ENCODE data around the gene RAPGEF6.

RAPGEF6 gene

DNA sequence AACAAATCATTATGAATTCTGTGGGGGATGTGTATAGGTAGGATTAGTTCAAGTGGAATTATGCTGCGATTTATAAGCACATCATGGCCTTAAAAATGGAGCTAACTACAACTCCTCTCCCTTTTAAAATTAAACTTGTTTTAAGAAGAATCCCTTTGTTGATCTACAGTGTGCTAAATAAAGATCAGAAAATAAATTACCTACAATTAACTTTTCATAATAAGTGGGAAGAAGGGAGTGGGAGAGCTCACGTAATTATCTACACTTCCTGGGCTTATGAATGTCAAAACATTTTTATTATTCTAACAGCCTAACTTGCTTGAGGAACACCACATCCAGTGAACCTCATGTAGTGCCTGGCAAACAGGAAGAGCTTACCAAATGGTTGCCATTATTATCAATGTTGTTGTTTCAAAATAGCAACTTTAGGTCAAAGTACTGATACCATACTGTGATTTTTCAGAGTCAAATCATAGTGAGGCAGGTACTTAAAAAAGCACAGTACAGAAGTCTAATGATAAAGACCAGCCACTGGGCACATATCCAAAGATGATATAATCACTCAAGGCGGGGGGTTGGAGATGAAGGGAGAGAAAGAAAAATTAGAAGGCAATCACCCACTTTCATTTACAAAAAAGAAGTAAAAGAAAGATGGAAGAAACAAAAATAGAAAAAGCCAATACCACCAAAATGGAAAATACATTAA is 174.0 kb downstream of the RAPGEF6 start:
- 100% methylated on average over 1 of the region's 3 CpGs for WGBS
- H3K4me1 ChIP-seq (ENCODE audit: insufficient read depth, low read length), result no peaks in the 10 kb centered on the region
- H3K36me3 ChIP-seq (ENCODE audit: insufficient read depth, low read length), result peaks cover 29% of the 10 kb centered on the region

DNA sequence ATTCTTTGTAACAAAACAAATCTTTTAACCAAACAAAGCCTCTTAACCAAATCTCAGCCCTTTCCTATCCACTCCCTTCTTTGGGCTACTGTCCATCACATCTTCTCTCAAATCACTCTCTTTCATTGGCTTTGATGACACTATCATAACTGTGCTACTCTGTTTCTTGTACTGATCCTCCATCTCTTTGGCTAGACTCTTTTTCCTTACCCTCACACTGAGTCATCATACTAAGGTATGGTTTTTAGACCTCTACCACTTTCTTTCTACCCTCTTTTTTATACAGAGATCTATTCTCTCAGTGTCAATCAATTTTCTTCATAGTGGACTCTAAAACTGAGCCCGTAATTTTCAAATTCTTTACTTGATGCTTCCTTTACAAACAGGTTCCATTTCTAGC is 174.9 kb downstream of the RAPGEF6 start:
- WGBS, result 94% methylated on average over 1 of the region's 1 CpG
- Histone ChIP-seq H3K9me3 (ENCODE audit: insufficient read depth, low read depth, low read length) (peaks cover 4% of the 10 kb centered on the region), H3K36me3 (ENCODE audit: insufficient read depth, low read length) (peaks cover 38% of the 10 kb centered on the region), H3K27me3 (ENCODE audit: insufficient read depth, low read length) (no peaks in the 10 kb centered on the region), H3K9ac (ENCODE audit: low read depth, low read length) (no peak overlapping the region), H3K4me3 (ENCODE audit: low read length) (no peak overlapping the region), H3K4me1 (ENCODE audit: insufficient read depth, low read length) (no peaks in the 10 kb centered on the region), H3K27ac (ENCODE audit: low read depth, low read length) (no peak overlapping the region)

More for the DNA sequence above, 174.0 kb downstream of the RAPGEF6 start:
- no peak overlapping the region for H3K9ac ChIP-seq (ENCODE audit: low read depth, low read length)
- H3K9me3 ChIP-seq (ENCODE audit: insufficient read depth, low read depth, low read length), result no peaks in the 10 kb centered on the region
- H3K27me3 ChIP-seq (ENCODE audit: insufficient read depth, low read length), result no peaks in the 10 kb centered on the region
- H3K27ac ChIP-seq (ENCODE audit: low read depth, low read length), result no peak overlapping the region
- H3K4me3 ChIP-seq (ENCODE audit: low read length), result no peak overlapping the region

DNA sequence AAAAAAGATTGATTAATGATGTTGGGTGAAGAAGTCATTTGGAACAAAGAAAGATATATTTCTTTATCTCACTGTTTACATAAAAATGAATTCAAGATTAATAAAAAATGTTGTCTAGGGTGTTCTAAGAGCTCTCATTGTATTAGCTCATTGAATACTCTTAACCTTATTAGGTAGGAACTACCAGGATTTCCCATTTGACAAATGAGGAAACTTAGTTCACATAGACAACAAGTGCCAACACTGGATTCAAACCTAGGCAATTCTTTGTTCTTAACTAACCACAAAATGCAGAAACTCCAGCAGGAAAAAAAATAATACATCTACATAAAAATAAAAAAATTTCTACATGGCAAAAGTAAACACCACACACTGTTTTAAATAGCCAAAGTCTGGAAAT is 175.8 kb downstream of the RAPGEF6 start:
- Histone ChIP-seq H3K4me1 (ENCODE audit: insufficient read depth, low read length) (no peaks in the 10 kb centered on the region), H3K36me3 (ENCODE audit: insufficient read depth, low read length) (peaks cover 42% of the 10 kb centered on the region), H3K4me3 (ENCODE audit: low read length) (no peak overlapping the region), H3K27me3 (ENCODE audit: insufficient read depth, low read length) (no peaks in the 10 kb centered on the region), H3K9me3 (ENCODE audit: insufficient read depth, low read depth, low read length) (peaks cover 4% of the 10 kb centered on the region), H3K27ac (ENCODE audit: low read depth, low read length) (no peak overlapping the region), H3K9ac (ENCODE audit: low read depth, low read length) (no peak overlapping the region)

DNA sequence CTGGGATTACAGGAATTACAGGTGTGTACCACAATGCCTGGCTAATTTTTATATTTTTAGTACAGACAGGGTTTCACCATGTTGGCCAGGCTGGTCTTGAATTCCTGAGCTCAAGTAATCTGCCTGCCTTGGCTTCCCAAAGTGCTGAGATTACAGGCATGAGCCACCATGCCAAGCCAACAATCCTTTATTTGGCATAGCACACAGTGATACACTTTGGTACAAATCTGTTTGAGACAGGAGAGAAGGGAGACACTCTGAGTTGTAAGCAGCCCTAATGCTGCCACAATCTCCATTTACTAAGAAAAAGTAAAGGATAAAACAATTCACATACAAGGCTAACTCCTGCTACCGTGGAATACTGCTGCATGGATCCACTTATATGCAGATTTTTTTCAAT is 177.8 kb downstream of the RAPGEF6 start:
- WGBS, result 96% methylated on average over 1 of the region's 1 CpG
- H3K4me3 ChIP-seq (ENCODE audit: low read length), result no peak overlapping the region
- H3K27me3 ChIP-seq (ENCODE audit: insufficient read depth, low read length), result no peaks in the 10 kb centered on the region
- H3K27ac ChIP-seq (ENCODE audit: low read depth, low read length), result no peak overlapping the region
- H3K4me1 ChIP-seq (ENCODE audit: insufficient read depth, low read length), result no peaks in the 10 kb centered on the region
- no peak overlapping the region for H3K9ac ChIP-seq (ENCODE audit: low read depth, low read length)
- H3K9me3 ChIP-seq (ENCODE audit: insufficient read depth, low read depth, low read length), result peaks cover 4% of the 10 kb centered on the region
- H3K36me3 ChIP-seq (ENCODE audit: insufficient read depth, low read length), result peaks cover 40% of the 10 kb centered on the region

DNA sequence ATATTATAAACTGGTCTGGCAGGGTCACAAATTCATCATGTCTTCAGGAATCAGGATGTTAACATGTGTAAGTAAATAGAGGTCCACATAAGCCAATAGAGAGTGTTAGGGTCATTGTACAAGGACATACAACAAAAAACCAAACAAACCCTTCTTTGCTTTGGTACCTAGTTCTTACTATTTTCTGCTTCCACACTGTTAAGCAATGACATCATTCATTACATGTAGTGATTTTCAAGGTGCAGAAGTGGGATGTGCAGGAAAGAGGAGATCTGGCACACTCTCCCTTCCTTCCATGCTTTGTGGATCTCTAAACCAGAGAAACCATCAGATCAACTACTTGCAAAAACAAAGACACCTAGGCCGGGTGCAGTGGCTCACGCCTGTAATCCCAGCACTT is 184.1 kb downstream of the RAPGEF6 start:
- Histone ChIP-seq H3K9ac (ENCODE audit: low read depth, low read length) (no peak overlapping the region), H3K27ac (ENCODE audit: low read depth, low read length) (no peak overlapping the region), H3K27me3 (ENCODE audit: insufficient read depth, low read length) (no peaks in the 10 kb centered on the region), H3K4me3 (ENCODE audit: low read length) (no peak overlapping the region), H3K9me3 (ENCODE audit: insufficient read depth, low read depth, low read length) (peaks cover 4% of the 10 kb centered on the region), H3K36me3 (ENCODE audit: insufficient read depth, low read length) (peaks cover 55% of the 10 kb centered on the region), H3K4me1 (ENCODE audit: insufficient read depth, low read length) (no peaks in the 10 kb centered on the region)
- WGBS, result 94% methylated on average over 2 of the region's 2 CpGs

DNA sequence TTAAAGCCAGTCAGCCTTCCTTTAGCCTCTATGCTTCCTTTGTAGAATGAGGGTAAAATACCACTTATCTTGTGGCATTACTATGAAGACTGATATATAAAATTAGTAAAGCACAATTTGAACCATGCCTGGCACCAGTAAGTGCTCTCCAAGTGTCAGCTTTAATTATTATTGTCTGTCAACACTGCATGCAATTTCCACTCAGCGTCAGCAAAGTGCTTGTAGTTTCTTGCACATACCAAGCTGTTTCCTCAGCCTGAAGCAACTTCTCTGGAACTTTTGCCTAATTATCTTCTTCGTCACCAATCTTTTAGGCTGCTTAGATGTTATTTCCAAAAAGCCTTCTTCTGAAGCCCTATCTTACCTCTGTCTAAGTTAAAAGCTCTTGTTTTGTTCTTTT is 193.8 kb downstream of the RAPGEF6 start:
- Histone ChIP-seq H3K9ac (ENCODE audit: low read depth, low read length) (no peak overlapping the region), H3K36me3 (ENCODE audit: insufficient read depth, low read length) (peaks cover 80% of the 10 kb centered on the region), H3K4me3 (ENCODE audit: low read length) (no peak overlapping the region), H3K27me3 (ENCODE audit: insufficient read depth, low read length) (no peaks in the 10 kb centered on the region), H3K9me3 (ENCODE audit: insufficient read depth, low read depth, low read length) (no peaks in the 10 kb centered on the region), H3K4me1 (ENCODE audit: insufficient read depth, low read length) (no peaks in the 10 kb centered on the region), H3K27ac (ENCODE audit: low read depth, low read length) (no peak overlapping the region)
- WGBS, result 94% methylated on average over 2 of the region's 2 CpGs

DNA sequence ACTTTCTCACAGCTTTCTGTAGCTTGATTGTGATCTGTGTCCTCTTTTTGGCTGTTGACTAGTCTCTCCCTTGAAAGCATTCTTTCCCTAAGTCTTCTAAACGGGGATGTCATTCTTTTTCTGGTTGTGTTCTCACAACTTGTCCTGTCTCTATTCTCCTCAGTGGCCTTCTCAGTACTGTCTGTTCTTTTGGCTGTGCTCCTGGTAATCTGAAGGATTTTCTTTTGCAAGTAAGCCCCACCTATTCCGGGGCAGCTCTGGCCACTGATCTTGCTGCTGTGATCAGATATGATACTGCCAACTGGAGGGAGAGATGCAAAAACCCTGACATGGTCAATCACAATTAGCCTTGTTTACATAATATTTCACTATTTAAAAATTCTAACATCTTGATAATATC is 198.9 kb downstream of the RAPGEF6 start:
- Histone ChIP-seq H3K4me1 (ENCODE audit: insufficient read depth, low read length) (no peaks in the 10 kb centered on the region), H3K9me3 (ENCODE audit: insufficient read depth, low read depth, low read length) (no peaks in the 10 kb centered on the region), H3K4me3 (ENCODE audit: low read length) (no peak overlapping the region), H3K27me3 (ENCODE audit: insufficient read depth, low read length) (no peaks in the 10 kb centered on the region), H3K27ac (ENCODE audit: low read depth, low read length) (no peak overlapping the region), H3K36me3 (ENCODE audit: insufficient read depth, low read length) (peaks cover 87% of the 10 kb centered on the region), H3K9ac (ENCODE audit: low read depth, low read length) (no peak overlapping the region)
- WGBS, result 96% methylated on average over 2 of the region's 2 CpGs

DNA sequence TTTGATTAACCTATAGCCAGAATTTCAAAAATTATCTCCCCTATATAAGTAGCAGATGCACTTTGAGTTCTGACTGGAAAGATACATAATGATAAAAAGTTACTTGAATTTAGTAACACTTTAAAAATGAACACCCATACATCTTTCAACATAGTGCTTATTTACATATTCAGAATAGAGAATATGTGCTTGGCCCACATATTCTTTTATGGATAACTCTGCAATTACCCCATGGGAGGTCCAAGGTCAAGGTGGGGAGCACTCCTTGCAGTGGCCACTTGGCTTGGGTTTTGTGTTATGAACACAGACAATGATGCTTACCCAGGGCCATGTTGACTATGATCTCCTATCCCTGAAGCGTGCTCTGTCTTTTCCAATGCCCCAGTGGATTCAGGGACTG is 201.9 kb downstream of the RAPGEF6 start:
- Histone ChIP-seq H3K4me3 (ENCODE audit: low read length) (no peak overlapping the region), H3K9me3 (ENCODE audit: insufficient read depth, low read depth, low read length) (no peaks in the 10 kb centered on the region), H3K27me3 (ENCODE audit: insufficient read depth, low read length) (no peaks in the 10 kb centered on the region), H3K9ac (ENCODE audit: low read depth, low read length) (no peak overlapping the region), H3K27ac (ENCODE audit: low read depth, low read length) (no peak overlapping the region), H3K4me1 (ENCODE audit: insufficient read depth, low read length) (no peaks in the 10 kb centered on the region), H3K36me3 (ENCODE audit: insufficient read depth, low read length) (peaks cover 87% of the 10 kb centered on the region)
- WGBS, result 95% methylated on average over 1 of the region's 1 CpG

DNA sequence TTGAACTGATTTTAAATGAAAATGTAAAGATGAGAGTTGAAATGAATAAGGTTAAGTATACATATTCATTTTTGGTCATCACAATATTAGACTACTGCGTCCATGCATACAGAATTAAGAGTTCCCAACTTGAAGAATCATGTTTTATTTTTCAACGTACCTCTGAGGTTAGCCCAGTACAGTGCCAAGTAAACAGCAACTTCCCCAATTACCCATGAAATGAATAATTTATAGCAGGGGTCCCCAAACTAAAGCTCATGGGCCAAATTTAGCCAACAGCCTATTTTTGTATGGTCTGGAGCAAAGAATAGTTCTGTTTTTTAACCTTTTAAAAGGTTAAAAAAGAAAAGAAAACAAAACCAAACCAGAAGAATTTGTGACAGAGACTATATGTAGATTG is 203.2 kb downstream of the RAPGEF6 start:
- H3K9me3 ChIP-seq (ENCODE audit: insufficient read depth, low read depth, low read length), result no peaks in the 10 kb centered on the region
- H3K36me3 ChIP-seq (ENCODE audit: insufficient read depth, low read length), result peaks cover 85% of the 10 kb centered on the region
- 98% methylated on average over 2 of the region's 2 CpGs for WGBS
- no peaks in the 10 kb centered on the region for H3K4me1 ChIP-seq (ENCODE audit: insufficient read depth, low read length)
- H3K9ac ChIP-seq (ENCODE audit: low read depth, low read length), result no peak overlapping the region
- no peak overlapping the region for H3K4me3 ChIP-seq (ENCODE audit: low read length)
- H3K27ac ChIP-seq (ENCODE audit: low read depth, low read length), result no peak overlapping the region
- no peaks in the 10 kb centered on the region for H3K27me3 ChIP-seq (ENCODE audit: insufficient read depth, low read length)

DNA sequence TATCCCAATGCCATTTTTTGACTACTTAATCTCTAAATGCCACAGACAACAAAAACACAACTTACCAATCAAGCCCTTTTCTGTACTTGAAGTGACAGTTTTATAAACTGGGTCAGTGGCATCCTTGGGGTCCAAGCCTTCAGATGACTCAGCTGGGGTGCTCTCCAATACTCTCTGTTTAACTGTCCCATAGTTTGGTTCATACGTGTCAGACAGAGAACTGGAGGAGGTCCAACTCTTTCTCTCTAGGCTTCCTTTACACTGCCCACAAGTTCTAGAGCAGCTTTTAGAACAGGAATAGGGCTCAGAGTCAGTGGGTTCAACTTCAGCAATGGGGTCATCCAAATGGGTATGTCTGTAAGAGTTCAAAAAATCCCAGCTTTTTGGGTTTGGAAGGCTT is 204.2 kb downstream of the RAPGEF6 start:
- no peaks in the 10 kb centered on the region for H3K9me3 ChIP-seq (ENCODE audit: insufficient read depth, low read depth, low read length)
- H3K36me3 ChIP-seq (ENCODE audit: insufficient read depth, low read length), result peaks cover 84% of the 10 kb centered on the region
- no peak overlapping the region for H3K4me3 ChIP-seq (ENCODE audit: low read length)
- WGBS, result 91% methylated on average over 1 of the region's 1 CpG
- H3K4me1 ChIP-seq (ENCODE audit: insufficient read depth, low read length), result no peaks in the 10 kb centered on the region
- no peak overlapping the region for H3K27ac ChIP-seq (ENCODE audit: low read depth, low read length)
- H3K27me3 ChIP-seq (ENCODE audit: insufficient read depth, low read length), result no peaks in the 10 kb centered on the region
- no peak overlapping the region for H3K9ac ChIP-seq (ENCODE audit: low read depth, low read length)

DNA sequence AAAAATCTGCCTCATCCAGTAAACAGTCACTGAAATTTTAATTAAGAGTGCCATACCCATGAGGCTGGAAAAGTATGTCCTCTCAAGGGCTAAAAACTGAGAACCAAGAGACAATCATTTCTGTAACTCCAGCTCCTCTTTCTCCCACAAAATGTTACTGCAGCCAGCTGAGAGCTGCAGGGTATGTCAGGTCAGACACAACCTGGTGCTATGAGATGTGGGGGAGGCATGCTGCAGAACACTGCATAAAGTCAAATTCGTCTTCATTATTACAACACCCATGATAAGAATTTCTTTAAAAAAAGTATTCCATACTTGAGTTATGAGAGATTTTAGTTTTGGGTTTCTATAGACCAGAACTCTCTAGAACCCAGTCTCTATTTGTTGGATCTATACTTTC is 209.0 kb downstream of the RAPGEF6 start:
- Histone ChIP-seq H3K9me3 (ENCODE audit: insufficient read depth, low read depth, low read length) (no peaks in the 10 kb centered on the region), H3K4me3 (ENCODE audit: low read length) (no peak overlapping the region), H3K9ac (ENCODE audit: low read depth, low read length) (no peak overlapping the region), H3K36me3 (ENCODE audit: insufficient read depth, low read length) (peaks cover 52% of the 10 kb centered on the region), H3K4me1 (ENCODE audit: insufficient read depth, low read length) (no peaks in the 10 kb centered on the region), H3K27me3 (ENCODE audit: insufficient read depth, low read length) (no peaks in the 10 kb centered on the region), H3K27ac (ENCODE audit: low read depth, low read length) (no peak overlapping the region)
- WGBS, result no CpG with 5 or more reads among the region's 1 CpG

DNA sequence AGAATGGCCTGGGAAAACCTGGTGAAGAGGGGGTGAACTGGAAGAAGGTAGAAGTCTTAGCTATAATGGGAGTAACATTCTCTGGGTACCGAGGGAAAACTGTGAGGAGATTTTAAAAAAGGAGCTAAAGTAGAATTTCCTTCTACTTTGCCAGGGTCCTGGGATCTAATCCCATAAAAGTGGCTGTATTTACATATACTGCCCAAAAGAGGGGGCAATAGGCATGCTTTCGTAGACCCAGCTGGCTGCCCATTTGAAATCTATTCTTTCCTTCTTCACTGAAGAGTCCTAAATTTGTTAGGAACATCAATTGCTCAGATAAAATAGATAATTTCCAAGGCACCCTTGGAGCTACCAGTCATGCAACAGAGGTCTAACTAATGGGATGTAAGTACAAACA is 212.0 kb downstream of the RAPGEF6 start:
- Histone ChIP-seq H3K4me1 (ENCODE audit: insufficient read depth, low read length) (no peaks in the 10 kb centered on the region), H3K27ac (ENCODE audit: low read depth, low read length) (no peak overlapping the region), H3K9me3 (ENCODE audit: insufficient read depth, low read depth, low read length) (no peaks in the 10 kb centered on the region), H3K27me3 (ENCODE audit: insufficient read depth, low read length) (no peaks in the 10 kb centered on the region), H3K36me3 (ENCODE audit: insufficient read depth, low read length) (peaks cover 30% of the 10 kb centered on the region), H3K4me3 (ENCODE audit: low read length) (no peak overlapping the region), H3K9ac (ENCODE audit: low read depth, low read length) (no peak overlapping the region)
- WGBS, result 83% methylated on average over 2 of the region's 2 CpGs

Data from HUES64 (cell line).